Cardiac muscle cell (in vitro differentiated cells and primary cell): ENCODE measurements around the gene CEP41. TPM values are rescaled to one million over a fixed set of nuclear protein-coding genes. Genes with fewer than 3 reads are reported as not detected.

Experiments used
- DNase-seq, 2 donors: peaks; one replicate each; pipeline versions ENCODE4 v3.0.0 to v3.0.0-alpha.2; 2010 to 2017; ENCODE audit warnings: low read depth in 1 of 2, low spot score in 1 of 2
- H3K27ac ChIP-seq: fragments of 200-600 bp; sonication (generic); 2 replicates; pipeline ENCODE4 v1.5.1; 2016
- H3K27me3 ChIP-seq: fragments of 200-600 bp; sonication (generic); 2 replicates; pipeline ENCODE4 v1.6.0; 2016; ENCODE audit warnings: control low read depth
- H3K36me3 ChIP-seq: fragments of 200-600 bp; sonication (generic); 2 replicates; pipeline ENCODE4 v1.5.1; 2016; ENCODE audit warnings: control low read depth
- H3K4me1 ChIP-seq: fragments of 200-600 bp; sonication (generic); 2 replicates; pipeline ENCODE4 v1.8.1; 2017; ENCODE audit warnings: low read depth, mild to moderate bottlenecking, mixed run types
- H3K4me3 ChIP-seq: fragments of 200-600 bp; sonication (generic); 2 replicates; pipeline ENCODE4 v1.5.1; 2016; ENCODE audit warnings: mild to moderate bottlenecking
- H3K9me3 ChIP-seq: fragments of 200-600 bp; sonication (generic); 2 replicates; pipeline ENCODE4 v1.5.1; 2017; ENCODE audit warnings: low read depth, mild to moderate bottlenecking, control low read depth
- polyA plus RNA-seq: library from polyadenylated mRNA; unstranded; fragments of >200 nt; fragmentation: Nextera tagmentation; extraction: Ambion mirVana; gene quantifications from 2 replicates; pipeline ENCODE4 v1.2.1, GENCODE V29; 2016
- total RNA-seq: library from RNA; depleted of rRNA; stranded (reverse); fragments of >200 nt; gene quantifications from 2 replicates; pipeline ENCODE4 v1.2.3, GENCODE V29; 2016
- TF ChIP-seq, protein P1 (sequence below): IDR thresholded peaks from 2 replicates; pipeline ENCODE4 v1.5.1; 2012; ENCODE audit warnings: low read depth, mild to moderate bottlenecking, low read length

The CEP41 gene
- total and polyA plus RNA-seq, 2 experiments from 2014 or later: 8.0 to 27.4 TPM

DNA sequence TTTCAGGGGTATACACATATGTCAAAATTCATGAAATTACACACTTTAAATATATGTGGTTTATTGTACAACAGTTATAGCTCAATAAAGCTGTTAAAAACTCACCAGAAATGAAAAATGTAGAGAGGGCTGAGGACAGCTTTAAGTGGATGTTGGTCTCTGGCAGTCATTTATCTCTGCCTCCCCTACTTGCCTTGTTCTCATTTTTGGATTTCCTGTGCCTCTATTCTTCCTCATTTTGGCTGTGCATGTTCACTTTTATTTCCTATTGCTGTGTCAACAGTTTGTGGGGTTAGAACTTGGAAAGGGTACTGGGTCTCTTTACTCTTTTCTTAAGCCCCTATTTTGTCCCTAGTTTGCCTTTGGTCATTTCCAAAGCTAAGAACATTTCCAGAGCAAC is 32.5 kb upstream of the CEP41 start:
- H3K4me1 ChIP-seq: no peaks in the 10 kb centered on the region
- TF ChIP-seq, protein P1, sequence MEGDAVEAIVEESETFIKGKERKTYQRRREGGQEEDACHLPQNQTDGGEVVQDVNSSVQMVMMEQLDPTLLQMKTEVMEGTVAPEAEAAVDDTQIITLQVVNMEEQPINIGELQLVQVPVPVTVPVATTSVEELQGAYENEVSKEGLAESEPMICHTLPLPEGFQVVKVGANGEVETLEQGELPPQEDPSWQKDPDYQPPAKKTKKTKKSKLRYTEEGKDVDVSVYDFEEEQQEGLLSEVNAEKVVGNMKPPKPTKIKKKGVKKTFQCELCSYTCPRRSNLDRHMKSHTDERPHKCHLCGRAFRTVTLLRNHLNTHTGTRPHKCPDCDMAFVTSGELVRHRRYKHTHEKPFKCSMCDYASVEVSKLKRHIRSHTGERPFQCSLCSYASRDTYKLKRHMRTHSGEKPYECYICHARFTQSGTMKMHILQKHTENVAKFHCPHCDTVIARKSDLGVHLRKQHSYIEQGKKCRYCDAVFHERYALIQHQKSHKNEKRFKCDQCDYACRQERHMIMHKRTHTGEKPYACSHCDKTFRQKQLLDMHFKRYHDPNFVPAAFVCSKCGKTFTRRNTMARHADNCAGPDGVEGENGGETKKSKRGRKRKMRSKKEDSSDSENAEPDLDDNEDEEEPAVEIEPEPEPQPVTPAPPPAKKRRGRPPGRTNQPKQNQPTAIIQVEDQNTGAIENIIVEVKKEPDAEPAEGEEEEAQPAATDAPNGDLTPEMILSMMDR: no peak
- DNase-seq: no peak
- H3K27me3 ChIP-seq: no peaks in the 10 kb centered on the region
- H3K9me3 ChIP-seq: no peaks in the 10 kb centered on the region
- no peak overlapping the region for H3K27ac ChIP-seq
- no peak overlapping the region for H3K4me3 ChIP-seq
- H3K36me3 ChIP-seq: no peaks in the 10 kb centered on the region

DNA sequence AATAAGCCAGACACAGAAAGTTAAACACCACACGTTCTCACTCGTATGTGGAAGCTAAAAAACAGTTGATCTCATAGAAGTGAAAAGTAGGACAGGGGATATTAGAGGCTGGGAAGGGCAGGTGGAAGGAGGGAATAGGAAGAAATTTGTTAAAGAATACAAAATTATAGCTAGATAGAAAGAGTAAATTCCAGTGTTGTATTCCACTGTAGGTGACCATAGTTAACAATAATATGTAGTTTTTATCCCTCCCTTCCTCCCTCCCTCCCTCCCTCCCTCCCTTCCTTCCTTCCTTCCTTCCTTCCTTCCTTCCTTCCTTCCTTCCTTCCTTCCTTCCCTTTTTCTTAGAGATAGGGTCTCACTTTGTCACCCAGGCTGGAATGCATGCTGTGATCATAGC is 31.2 kb upstream of the CEP41 start:
- TF ChIP-seq, protein P1: no peak
- H3K27ac ChIP-seq: no peak overlapping the region
- H3K4me3 ChIP-seq: no peak overlapping the region
- no peaks in the 10 kb centered on the region for H3K36me3 ChIP-seq
- H3K9me3 ChIP-seq: no peaks in the 10 kb centered on the region
- no peaks in the 10 kb centered on the region for H3K27me3 ChIP-seq
- DNase-seq: no peak
- no peaks in the 10 kb centered on the region for H3K4me1 ChIP-seq

DNA sequence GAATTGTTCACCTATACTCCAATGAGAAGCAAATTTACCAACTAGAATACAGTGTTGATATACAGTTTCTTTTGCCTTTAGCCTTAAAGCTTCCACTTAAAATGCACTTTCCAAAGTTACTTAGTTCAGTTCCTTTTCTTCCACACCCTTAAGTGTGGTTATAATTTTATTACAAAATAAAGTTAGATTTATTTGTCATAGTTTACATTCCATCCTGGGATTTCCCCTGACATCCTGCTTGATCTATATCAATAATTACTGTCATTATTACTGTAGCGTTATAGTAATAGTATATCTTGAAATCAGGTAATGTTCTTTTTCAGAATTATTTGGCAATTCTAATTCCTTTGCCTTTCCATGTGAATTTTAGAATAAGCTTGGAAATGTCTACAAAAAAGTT is 27.8 kb upstream of the CEP41 start:
- Histone ChIP-seq H3K9me3 (no peaks in the 10 kb centered on the region), H3K36me3 (no peaks in the 10 kb centered on the region), H3K27me3 (no peaks in the 10 kb centered on the region), H3K4me3 (no peak overlapping the region), H3K27ac (no peak overlapping the region), H3K4me1 (no peaks in the 10 kb centered on the region)
- DNase-seq: no peak
- TF ChIP-seq, protein P1: no peak

DNA sequence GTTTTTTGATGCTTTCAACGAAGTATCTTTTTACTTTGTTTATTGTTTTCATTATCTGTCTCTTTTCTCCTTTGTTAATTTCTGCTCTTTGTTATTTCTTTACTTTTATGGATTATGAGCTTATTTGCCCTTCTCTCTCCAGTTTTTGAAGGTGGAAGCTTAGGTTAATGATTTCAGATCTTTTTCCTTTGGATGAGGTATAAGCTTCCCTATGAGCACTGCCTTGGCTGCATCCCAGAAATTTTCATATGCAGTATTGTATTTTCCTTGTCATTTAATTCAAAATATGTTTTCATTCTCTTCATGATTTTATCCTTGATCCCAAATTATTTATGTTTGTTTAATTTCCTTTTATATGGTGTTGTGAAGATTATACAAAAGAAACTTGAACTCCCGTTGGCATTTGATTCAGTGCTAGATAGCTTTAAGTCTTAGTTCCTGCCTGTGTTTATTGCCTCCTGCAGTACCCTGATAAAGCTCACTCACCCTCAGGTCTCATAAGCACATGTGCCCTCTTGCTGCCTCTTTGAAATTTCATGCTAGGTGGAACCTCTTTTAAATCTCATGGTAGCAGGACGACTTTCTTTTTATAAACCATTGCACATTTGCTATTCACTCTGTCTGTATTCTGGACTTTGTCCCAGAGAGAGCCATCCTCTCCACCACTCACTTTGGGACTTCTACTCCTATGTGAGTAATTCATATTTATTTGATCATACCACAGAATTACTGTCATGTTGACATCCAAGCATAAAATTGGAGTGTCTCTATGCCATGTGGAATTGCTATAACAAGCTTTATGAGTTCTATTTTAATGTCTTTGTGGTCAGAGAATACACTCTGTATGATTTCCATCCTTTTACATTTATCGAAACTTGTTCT is 23.0 kb upstream of the CEP41 start:
- no peaks in the 10 kb centered on the region for H3K36me3 ChIP-seq
- H3K27me3 ChIP-seq: no peaks in the 10 kb centered on the region
- no peaks in the 10 kb centered on the region for H3K4me1 ChIP-seq
- no peaks in the 10 kb centered on the region for H3K9me3 ChIP-seq
- no peak for DNase-seq
- TF ChIP-seq, protein P1: no peak
- H3K27ac ChIP-seq: no peak overlapping the region
- no peak overlapping the region for H3K4me3 ChIP-seq

DNA sequence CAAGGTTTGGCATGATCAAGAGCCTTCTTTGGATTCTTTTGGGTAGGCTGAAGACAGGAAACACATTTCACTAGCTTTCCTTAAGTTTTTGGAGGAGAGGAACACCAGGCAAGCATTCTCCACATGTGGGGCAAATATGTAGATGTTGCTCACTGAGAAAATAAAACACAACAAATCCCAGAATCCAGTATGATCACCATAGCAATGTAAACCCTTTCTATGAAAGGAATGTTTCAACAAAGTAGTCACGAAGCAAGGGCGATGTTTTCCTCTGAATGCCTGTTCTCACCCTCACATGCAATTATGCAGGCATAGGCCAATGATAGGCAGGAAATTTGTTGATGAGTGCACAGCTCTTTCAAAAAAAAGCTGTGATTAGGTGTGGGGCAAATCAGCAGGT is 20.5 kb upstream of the CEP41 start:
- no peaks in the 10 kb centered on the region for H3K27me3 ChIP-seq
- H3K4me3 ChIP-seq: no peak overlapping the region
- DNase-seq: no peak
- H3K4me1 ChIP-seq: no peaks in the 10 kb centered on the region
- H3K27ac ChIP-seq: no peak overlapping the region
- no peaks in the 10 kb centered on the region for H3K9me3 ChIP-seq
- no peaks in the 10 kb centered on the region for H3K36me3 ChIP-seq
- TF ChIP-seq, protein P1: no peak
